ENCODE results near the gene VAV1.

Gene VAV1

GRCh38 chr19:6903446-6903845 lies 130.9 kb downstream of the VAV1 start:
- H3K4me3 ChIP-seq (ENCODE audit: low read length), result no peak overlapping the region
- TF ChIP-seq CTCF (conservative IDR thresholded peaks at IDR 0.05; ENCODE audit: low read depth, low read length), result no peak
- DNase-seq (ENCODE audit: low read depth), result no peak

- TF ChIP-seq CTCF (conservative IDR thresholded peaks at IDR 0.05; ENCODE audit: low read depth, low read length), result no peak
- no peak for DNase-seq (ENCODE audit: low read depth)
- H3K4me3 ChIP-seq (ENCODE audit: low read length), result no peak overlapping the region
Observed at GRCh38 chr19:6906559-6907060, 134.1 kb downstream of the VAV1 start.
